Lung (tissue), 12 donors: Measurements from ENCODE around the gene HS3ST3B1. TPM values are rescaled to one million over a fixed set of nuclear protein-coding genes. Genes with fewer than 3 reads are reported as not detected.
A peak's percentile ranks its signal among the peaks of the same experiment; 100 is the strongest.

Experiments used
- ATAC-seq: fragments of 200-7000 bp; cut with Tn5 transposase; one replicate; pipeline ENCODE4 v1.9.1; 2020; ENCODE audit warnings: moderate number of reproducible peaks; ENCODE audit not compliant: insufficient read depth, low FRiP score
- DNase-seq, 3 donors: peaks; one replicate each; pipeline ENCODE4 v3.0.0-alpha.2; 2013 to 2017
- H3K27ac ChIP-seq, 2 donors: one replicate each; pipeline ENCODE4 v1.5.1; 2013; ENCODE audit warnings: mild to moderate bottlenecking in 2 of 2, moderate library complexity in 2 of 2, control low read depth in 1 of 2, inconsistent platforms in 1 of 2, low read depth in 1 of 2, low read length in 1 of 2
- H3K27me3 ChIP-seq, 3 donors: one replicate each; pipeline ENCODE4 v1.5.1; 2013; ENCODE audit warnings: low read length in 2 of 3; ENCODE audit not compliant: control insufficient read depth in 3 of 3, insufficient read depth in 3 of 3
- H3K36me3 ChIP-seq, 4 donors: one replicate each; pipeline ENCODE4 v1.5.1; 2013; ENCODE audit warnings: low read length in 4 of 4, mild to moderate bottlenecking in 1 of 4, moderate library complexity in 1 of 4; ENCODE audit not compliant: control insufficient read depth in 4 of 4, insufficient read depth in 4 of 4
- H3K4me1 ChIP-seq, 5 donors: one replicate each; pipeline ENCODE4 v1.5.1; 2013; ENCODE audit warnings: low read length in 5 of 5, mild to moderate bottlenecking in 2 of 5, moderate library complexity in 1 of 5; ENCODE audit not compliant: control insufficient read depth in 5 of 5, insufficient read depth in 5 of 5
- H3K4me3 ChIP-seq: one replicate; pipeline ENCODE4 v1.5.1; 2013; ENCODE audit warnings: mild to moderate bottlenecking, control low read depth, moderate library complexity
- H3K9ac ChIP-seq, 2 donors: one replicate each; pipeline ENCODE4 v1.5.1; 2013; ENCODE audit warnings: low read length in 2 of 2, control low read depth in 1 of 2; ENCODE audit not compliant: insufficient read depth in 1 of 2
- H3K9me3 ChIP-seq, 4 donors: one replicate each; pipeline ENCODE4 v1.5.1; 2013; ENCODE audit warnings: low read length in 3 of 4, mild to moderate bottlenecking in 1 of 4, moderate library complexity in 1 of 4; ENCODE audit not compliant: control insufficient read depth in 4 of 4, insufficient read depth in 3 of 4
- CTCF ChIP-seq: IDR thresholded peaks from 2 replicates; pipeline ENCODE4 v1.5.1; 2012; ENCODE audit warnings: mild to moderate bottlenecking; ENCODE audit errors: control extremely low read depth, extremely low read depth
- WGBS, 2 donors: extraction: QIAGEN DNeasy Blood & Tissue Kit; methylation state at CpG; one replicate each; pipeline ENCODE4 v1.1.7; 2013; 5-methylcytosine and 5-hydroxymethylcytosine counted together
- polyA plus RNA-seq, 2 donors: library from polyadenylated mRNA; stranded (reverse); fragments of 200-250 nt; gene quantifications; one replicate each; pipeline ENCODE4 v1.2.1, GENCODE V29; 2013
- total RNA-seq, 2 donors: library from RNA; depleted of rRNA in 1 of 2; stranded (reverse); fragments of >200 nt in 1 of 2; gene quantifications; one replicate each; pipeline ENCODE4 v1.2.1, GENCODE V29; 2014 to 2021
- donor health status: control.
- donor health status: control.
- donor health status: Bipolar disorder and iron deficiency.
- donor health status: healthy.
- donor health status: DM: yes; HTN: yes; CAD: no.

Gene HS3ST3B1
- total and polyA plus RNA-seq, 4 donors, result 0.87 to 14.6 (median 5.3) TPM

GRCh38 chr17:14316126-14316832 is 15.4 kb downstream of the HS3ST3B1 start:
- peak in 2 of 3 donors; percentile 57 to 58 for DNase-seq
- peaks cover 0 to 5% (median 0%) of the 10 kb centered on the region in 4 donors for H3K9me3 ChIP-seq
- peaks cover 0 to 9% (median 5%) of the 10 kb centered on the region in 5 donors for H3K4me1 ChIP-seq
- H3K27me3 ChIP-seq, result peaks cover 0 to 2% (median 0%) of the 10 kb centered on the region in 3 donors
- no peak for TF ChIP-seq CTCF
- H3K36me3 ChIP-seq, result no peaks in the 10 kb centered on the region
- WGBS, 2 donors, result 44 to 46% methylated on average over 10 of the region's 10 CpGs
- no peak overlapping the region for H3K27ac ChIP-seq
- H3K9ac ChIP-seq, result no peak overlapping the region
- H3K4me3 ChIP-seq, result no peak overlapping the region
- ATAC-seq, result no peak

- no peak for DNase-seq
- TF ChIP-seq CTCF, result no peak
- ATAC-seq, result no peak
- peaks cover 0 to 5% (median 0%) of the 10 kb centered on the region in 4 donors for H3K9me3 ChIP-seq
- no peaks in the 10 kb centered on the region for H3K27me3 ChIP-seq
- H3K9ac ChIP-seq, result no peak overlapping the region
- WGBS, 2 donors, result 70 to 85% methylated on average over 3 of the region's 3 CpGs
- no peaks in the 10 kb centered on the region for H3K36me3 ChIP-seq
- H3K27ac ChIP-seq, result no peak overlapping the region
- peaks cover 0 to 9% (median 2%) of the 10 kb centered on the region in 5 donors for H3K4me1 ChIP-seq
- no peak overlapping the region for H3K4me3 ChIP-seq
These were observed 16.5 kb downstream of the HS3ST3B1 start for GRCh38 chr17:14317383-14317782.

- Histone ChIP-seq H3K9me3 (peaks cover 0 to 5% (median 0%) of the 10 kb centered on the region in 4 donors), H3K9ac (no peak overlapping the region), H3K36me3 (no peaks in the 10 kb centered on the region), H3K4me1 (peaks cover 0 to 9% (median 0%) of the 10 kb centered on the region in 5 donors), H3K27me3 (no peaks in the 10 kb centered on the region), H3K27ac (no peak overlapping the region), H3K4me3 (no peak overlapping the region)
- DNase-seq (no peak), ATAC-seq (no peak)
- WGBS, 2 donors, result 73 to 78% methylated on average over 12 of the region's 12 CpGs
- no peak for TF ChIP-seq CTCF
These were observed 17.4 kb downstream of the HS3ST3B1 start for GRCh38 chr17:14318109-14318917.
